HPDE6-E6E7 (cell line): ENCODE results near the gene SDF4.

ENCODE experiments used
- DNase-seq: peaks from one replicate; pipeline ENCODE4 v3.0.0; 2011; ENCODE audit warnings: missing footprints; ENCODE audit errors: extremely low spot score

SDF4 gene

GRCh38 chr1:1231400-1232207 is at the start of gene SDF4:
TSS of gene SDF4 (minus strand) at chr1:1232001. CDS start at chr1:1228772, 3,229 bp downstream.
- peak; percentile 99 for DNase-seq

GRCh38 chr1:1280782-1281481 is 49.1 kb upstream of the SDF4 start:
- DNase-seq, result no peak

- no peak for DNase-seq
Measured at GRCh38 chr1:1279028-1279427, 47.2 kb upstream of the SDF4 start.

GRCh38 chr1:1278620-1279019 is 46.8 kb upstream of the SDF4 start:
- no peak for DNase-seq

GRCh38 chr1:1275836-1276235 is 44.0 kb upstream of the SDF4 start:
- no peak for DNase-seq

- no peak for DNase-seq
Measured at GRCh38 chr1:1274931-1275431, 43.2 kb upstream of the SDF4 start.

- DNase-seq, result no peak
Measured at GRCh38 chr1:1274299-1274930, 42.6 kb upstream of the SDF4 start.

GRCh38 chr1:1273512-1274298 is 41.9 kb upstream of the SDF4 start, which contains the start of gene UBE2J2:
TSS of gene UBE2J2 (minus strand) at chr1:1273854. CDS start at chr1:1267992, 5,862 bp downstream.
- DNase-seq, result peak; percentile 92

- DNase-seq, result no peak
Measured at GRCh38 chr1:1273209-1273511, 41.4 kb upstream of the SDF4 start.

GRCh38 chr1:1272341-1273208 is 40.8 kb upstream of the SDF4 start:
- no peak for DNase-seq

GRCh38 chr1:1270813-1271212 is 39.0 kb upstream of the SDF4 start:
- DNase-seq, result no peak

GRCh38 chr1:1268284-1268682 is 36.5 kb upstream of the SDF4 start:
- DNase-seq, result no peak

GRCh38 chr1:1267488-1268283 is 35.9 kb upstream of the SDF4 start:
- no peak for DNase-seq

- DNase-seq, result peak; percentile 77
Measured at GRCh38 chr1:1264868-1265272, 33.1 kb upstream of the SDF4 start.

GRCh38 chr1:1264026-1264425 is 32.2 kb upstream of the SDF4 start:
- no peak for DNase-seq

GRCh38 chr1:1262758-1263157 is 31.0 kb upstream of the SDF4 start:
- DNase-seq, result no peak

GRCh38 chr1:1262071-1262470 is 30.3 kb upstream of the SDF4 start:
- DNase-seq, result no peak

GRCh38 chr1:1260843-1261560 is 29.2 kb upstream of the SDF4 start:
- no peak for DNase-seq

- no peak for DNase-seq
Measured at GRCh38 chr1:1259951-1260600, 28.3 kb upstream of the SDF4 start.
